Testis (tissue), 3 donors: ENCODE data around the gene IL12RB2. TPM values are rescaled to one million over a fixed set of nuclear protein-coding genes. Genes with fewer than 3 reads are reported as not detected.

Experiments
- DNase-seq: peaks from one replicate; pipeline ENCODE4 v3.0.0-alpha.2; 2019
- H3K27ac ChIP-seq, 2 donors: fragments of 200-600 bp; sonication (generic); one replicate each; pipeline ENCODE4 v1.5.1; 2019
- H3K27me3 ChIP-seq: fragments of 200-600 bp; sonication (generic); one replicate; pipeline ENCODE4 v1.5.1; 2019
- H3K36me3 ChIP-seq: fragments of 200-600 bp; sonication (generic); one replicate; pipeline ENCODE4 v1.5.1; 2017; ENCODE audit warnings: low read depth; ENCODE audit errors: missing control alignments
- H3K4me1 ChIP-seq: fragments of 200-600 bp; sonication (generic); one replicate; pipeline ENCODE4 v1.5.1; 2019
- H3K4me3 ChIP-seq, 2 donors: fragments of 200-600 bp; sonication (generic); one replicate each; pipeline ENCODE4 v1.5.1; 2017 to 2019
- H3K9me3 ChIP-seq: fragments of 200-600 bp; sonication (generic); one replicate; pipeline ENCODE4 v1.5.1; 2017
- CTCF ChIP-seq, 3 experiments: fragments of 450-650 bp in 2 of 3; fragments of 200-600 bp in 1 of 3; sonication (generic) in 1 of 3; IDR thresholded peaks; one replicate each; pipeline ENCODE4 v1.5.1; 2016 to 2019; ENCODE audit warnings: antibody characterized with exemption in 3 of 3, mild to moderate bottlenecking in 2 of 3, moderate library complexity in 1 of 3
- POLR2A ChIP-seq: fragments of 450-650 bp; IDR thresholded peaks from one replicate; pipeline ENCODE4 v1.6.1; 2017; ENCODE audit warnings: antibody characterized with exemption, mild to moderate bottlenecking, moderate library complexity
- WGBS, 2 donors: methylation state at CpG; one replicate each; pipeline ENCODE4 v1.1.5; 2018; 5-methylcytosine and 5-hydroxymethylcytosine counted together
- intact Hi-C: fragments of 100-400 bp; cut with DNase I; formaldehyde crosslinking; loops from one replicate; pipeline ENCODE4 v1.15.1; 2023; ENCODE audit warnings: low total_unique reads
- polyA plus RNA-seq: library from polyadenylated mRNA; stranded (reverse); fragments of 350-450 nt; fragmentation: Illumina TruSeq; extraction: RNeasy Lipid Tissue Mini Kit (QIAGEN cat#74804); gene quantifications from one replicate; pipeline ENCODE4 v1.2.3, GENCODE V29; 2014; ENCODE audit warnings: low read depth, low replicate concordance; ENCODE audit not compliant: insufficient read depth
- total RNA-seq, 2 donors: library from RNA; depleted of rRNA; stranded (reverse); fragments of >200 nt; gene quantifications; one replicate each; pipeline ENCODE4 v1.2.3, GENCODE V29; 2016

Gene IL12RB2
- total and polyA plus RNA-seq, 3 donors from 2014 or later = 1.9 to 2.6 (median 2.1) TPM

- H3K9me3 ChIP-seq = no peaks in the 10 kb centered on the region
- H3K27me3 ChIP-seq = no peaks in the 10 kb centered on the region
- H3K4me3 ChIP-seq = peak overlapping the region; percentile 34 to 53
- TF ChIP-seq CTCF (IDR thresholded peaks at IDR 0.05) (no peak), POLR2A (no peak)
- 29 to 45% methylated on average over 14 to 15 of the region's 15 CpGs for WGBS, 2 donors
- no peaks in the 10 kb centered on the region for H3K36me3 ChIP-seq
- no peak for DNase-seq
- intact Hi-C loops = no loop called here
- H3K27ac ChIP-seq = no peak overlapping the region
- H3K4me1 ChIP-seq = peaks cover 4% of the 10 kb centered on the region
Measured at GRCh38 chr1:67308136-67308535, 463 bp downstream of the IL12RB2 start.

GRCh38 chr1:67312615-67313014 lies 4.9 kb downstream of the IL12RB2 start:
- H3K9me3 ChIP-seq = no peaks in the 10 kb centered on the region
- H3K4me1 ChIP-seq = no peaks in the 10 kb centered on the region
- H3K27ac ChIP-seq = no peak overlapping the region
- no peak overlapping the region for H3K4me3 ChIP-seq
- intact Hi-C loops = no loop called here
- no peaks in the 10 kb centered on the region for H3K27me3 ChIP-seq
- DNase-seq = no peak
- no peak for TF ChIP-seq CTCF (IDR thresholded peaks at IDR 0.05)
- no peak for TF ChIP-seq POLR2A
- no peaks in the 10 kb centered on the region for H3K36me3 ChIP-seq
- 65 to 80% methylated on average over 2 of the region's 2 CpGs for whole genome bisulfite sequencing, 2 donors

- Histone ChIP-seq H3K27me3 (no peaks in the 10 kb centered on the region), H3K36me3 (no peaks in the 10 kb centered on the region), H3K27ac (no peak overlapping the region), H3K4me3 (no peak overlapping the region), H3K9me3 (no peaks in the 10 kb centered on the region), H3K4me1 (no peaks in the 10 kb centered on the region)
- WGBS, 2 donors = 73 to 78% methylated on average over 8 of the region's 8 CpGs
- intact Hi-C loops = no loop called here
- no peak for DNase-seq
- TF ChIP-seq POLR2A = no peak
- TF ChIP-seq CTCF (IDR thresholded peaks at IDR 0.05) = no peak
Measured at GRCh38 chr1:67313934-67314671, 6.4 kb downstream of the IL12RB2 start.

GRCh38 chr1:67314696-67315095 lies 7.0 kb downstream of the IL12RB2 start:
- H3K27ac ChIP-seq = no peak overlapping the region
- intact Hi-C loops = no loop called here
- no peak for DNase-seq
- H3K27me3 ChIP-seq = no peaks in the 10 kb centered on the region
- H3K4me3 ChIP-seq = no peak overlapping the region
- no peak for TF ChIP-seq POLR2A
- no peak for TF ChIP-seq CTCF (IDR thresholded peaks at IDR 0.05)
- no peaks in the 10 kb centered on the region for H3K9me3 ChIP-seq
- no peaks in the 10 kb centered on the region for H3K4me1 ChIP-seq
- 34 to 39% methylated on average over 5 of the region's 5 CpGs for WGBS, 2 donors
- no peaks in the 10 kb centered on the region for H3K36me3 ChIP-seq
